Prostate gland (tissue), 2 donors: ENCODE data around the gene EHBP1. TPM values are rescaled to one million over a fixed set of nuclear protein-coding genes. Genes with fewer than 3 reads are reported as not detected.
A peak's percentile ranks its signal among the peaks of the same experiment; 100 is the strongest.
"Not testable (repeated sequence)": the region's sequence is repeated elsewhere in the genome, so short reads cannot be mapped to it uniquely, and the experiment has no call there.

Source experiments
- DNase-seq: peaks from one replicate; pipeline ENCODE4 v3.0.0-alpha.2; 2019; ENCODE audit warnings: low spot score
- H3K27ac ChIP-seq, 2 donors: fragments of 200-600 bp; sonication (generic); 2 replicates each; pipeline ENCODE4 v1.5.1; 2017 to 2019
- H3K27me3 ChIP-seq: fragments of 200-600 bp; sonication (generic); replicated peaks from 2 replicates; pipeline ENCODE4 v1.5.1; 2019; ENCODE audit not compliant: insufficient read depth
- H3K36me3 ChIP-seq, 2 donors: fragments of 200-600 bp; sonication (generic); 1 replicate in 1 of 2; 2 replicates in 1 of 2; pipeline versions ENCODE4 v1.5.1 to v1.8.1; 2017 to 2019
- H3K4me1 ChIP-seq: fragments of 200-600 bp; sonication (generic); replicated peaks from 2 replicates; pipeline ENCODE4 v1.5.1; 2019
- H3K4me3 ChIP-seq, 2 donors: fragments of 200-600 bp; sonication (generic); 2 replicates each; pipeline ENCODE4 v1.5.1; 2017 to 2019
- H3K9me3 ChIP-seq: fragments of 200-600 bp; sonication (generic); 2 replicates; pipeline ENCODE4 v1.5.1; 2017
- CTCF ChIP-seq, 4 experiments: fragments of 200-600 bp in 2 of 4; fragments of 450-650 bp in 2 of 4; sonication (generic) in 2 of 4; IDR thresholded peaks; 1 replicate in 3 of 4; 2 replicates in 1 of 4; pipeline ENCODE4 v1.5.1; 2016 to 2019; ENCODE audit warnings: antibody characterized with exemption in 4 of 4, mild to moderate bottlenecking in 2 of 4, moderate library complexity in 2 of 4
- POLR2A ChIP-seq: fragments of 450-650 bp; IDR thresholded peaks from one replicate; pipeline ENCODE4 v1.6.1; 2016; ENCODE audit warnings: antibody characterized with exemption, mild to moderate bottlenecking
- POLR2AphosphoS5 ChIP-seq: sonication (generic); formaldehyde crosslinking; IDR thresholded peaks from one replicate; pipeline ENCODE4 v1.6.1; 2017; ENCODE audit warnings: antibody characterized with exemption
- WGBS: methylation state at CpG from one replicate; pipeline ENCODE4 v1.1.5; 2018; 5-methylcytosine and 5-hydroxymethylcytosine counted together
- intact Hi-C: fragments of 100-400 bp; cut with DNase I; formaldehyde crosslinking; loops from one replicate; pipeline ENCODE4 v1.14.2; 2022
- total RNA-seq, 2 donors: library from RNA; depleted of rRNA; stranded (reverse); fragments of >200 nt; gene quantifications; one replicate each; pipeline ENCODE4 v1.1.0, GENCODE V29; 2016

Gene EHBP1
- total RNA-seq, 2 donors from 2014 or later = 26.5 to 30.3 TPM

GRCh38 chr2:63071664-63072063 is 366.2 kb downstream of the EHBP1 start:
- no peak overlapping the region for H3K4me3 ChIP-seq
- no peaks in the 10 kb centered on the region for H3K4me1 ChIP-seq
- no peaks in the 10 kb centered on the region for H3K9me3 ChIP-seq
- H3K27me3 ChIP-seq = no peaks in the 10 kb centered on the region
- intact Hi-C loops = no loop called here
- WGBS = 96% methylated on average over 2 of the region's 2 CpGs
- DNase-seq = no peak
- no peak for TF ChIP-seq CTCF (IDR thresholded peaks at IDR 0.05)
- TF ChIP-seq POLR2AphosphoS5 = no peak
- no peak for TF ChIP-seq POLR2A
- H3K36me3 ChIP-seq = no peaks in the 10 kb centered on the region
- H3K27ac ChIP-seq = no peak overlapping the region

GRCh38 chr2:63073994-63074393 is 368.5 kb downstream of the EHBP1 start:
- H3K36me3 ChIP-seq = no peaks in the 10 kb centered on the region
- WGBS = 86% methylated on average over 3 of the region's 3 CpGs
- no peak for DNase-seq
- H3K27me3 ChIP-seq = no peaks in the 10 kb centered on the region
- intact Hi-C loops = no loop called here
- TF ChIP-seq CTCF (IDR thresholded peaks at IDR 0.05) (no peak), POLR2A (no peak), POLR2AphosphoS5 (no peak)
- no peaks in the 10 kb centered on the region for H3K4me1 ChIP-seq
- no peak overlapping the region for H3K27ac ChIP-seq
- no peak overlapping the region for H3K4me3 ChIP-seq
- no peaks in the 10 kb centered on the region for H3K9me3 ChIP-seq

GRCh38 chr2:63074399-63074798 is 368.9 kb downstream of the EHBP1 start:
- H3K4me3 ChIP-seq, H3K36me3 ChIP-seq, H3K27me3 ChIP-seq, H3K9me3 ChIP-seq, H3K27ac ChIP-seq, intact Hi-C loops, H3K4me1 ChIP-seq, DNase-seq: not testable (repeated sequence)
- WGBS = 90% methylated on average over 4 of the region's 4 CpGs

GRCh38 chr2:63078852-63079606 is 373.5 kb downstream of the EHBP1 start:
- no peak overlapping the region for H3K27ac ChIP-seq
- intact Hi-C loops = no loop called here
- no peak overlapping the region for H3K4me3 ChIP-seq
- no peaks in the 10 kb centered on the region for H3K4me1 ChIP-seq
- H3K36me3 ChIP-seq = no peaks in the 10 kb centered on the region
- TF ChIP-seq POLR2AphosphoS5 (no peak), POLR2A (no peak), CTCF (IDR thresholded peaks at IDR 0.05) (peak in 1 of 4 experiments; percentile 42)
- H3K27me3 ChIP-seq = no peaks in the 10 kb centered on the region
- DNase-seq = no peak
- H3K9me3 ChIP-seq = no peaks in the 10 kb centered on the region
- 71% methylated on average over 4 of the region's 4 CpGs for WGBS

- Histone ChIP-seq H3K27me3 (no peaks in the 10 kb centered on the region), H3K36me3 (no peaks in the 10 kb centered on the region), H3K4me3 (no peak overlapping the region), H3K27ac (no peak overlapping the region), H3K4me1 (no peaks in the 10 kb centered on the region), H3K9me3 (no peaks in the 10 kb centered on the region)
- 77% methylated on average over 4 of the region's 4 CpGs for WGBS
- no peak for DNase-seq
- intact Hi-C loops = no loop called here
- TF ChIP-seq CTCF (IDR thresholded peaks at IDR 0.05) (no peak), POLR2A (no peak), POLR2AphosphoS5 (no peak)
These were observed 375.9 kb downstream of the EHBP1 start for GRCh38 chr2:63081404-63081803.
